NCI-H1436 (cell line): ENCODE results near the gene RNF220.

Experiments used
- DNase-seq: peaks from one replicate; lab custom pipeline; 2025; lab: John Stamatoyannopoulos, UW

RNF220 gene

DNA sequence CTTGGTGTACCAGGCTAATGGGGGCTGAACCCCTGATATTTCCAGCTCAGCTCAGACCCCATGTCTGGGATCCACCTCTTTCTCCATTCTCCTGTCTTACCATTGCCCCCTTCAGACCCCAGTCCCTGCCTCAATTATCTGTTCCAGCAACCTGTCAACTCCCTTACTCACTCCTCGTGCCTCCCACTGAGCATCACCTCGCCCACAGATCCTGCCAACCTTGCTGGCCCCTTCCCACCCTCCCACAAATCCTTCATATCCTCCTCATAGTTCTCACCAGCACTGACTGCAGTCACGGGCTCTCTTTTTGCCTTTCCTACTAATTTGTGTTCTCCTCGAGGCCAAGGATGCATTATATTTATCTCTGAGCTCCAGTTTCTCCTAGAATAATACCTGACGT lies 206.4 kb downstream of the RNF220 start:
- DNase-seq = no peak

DNA sequence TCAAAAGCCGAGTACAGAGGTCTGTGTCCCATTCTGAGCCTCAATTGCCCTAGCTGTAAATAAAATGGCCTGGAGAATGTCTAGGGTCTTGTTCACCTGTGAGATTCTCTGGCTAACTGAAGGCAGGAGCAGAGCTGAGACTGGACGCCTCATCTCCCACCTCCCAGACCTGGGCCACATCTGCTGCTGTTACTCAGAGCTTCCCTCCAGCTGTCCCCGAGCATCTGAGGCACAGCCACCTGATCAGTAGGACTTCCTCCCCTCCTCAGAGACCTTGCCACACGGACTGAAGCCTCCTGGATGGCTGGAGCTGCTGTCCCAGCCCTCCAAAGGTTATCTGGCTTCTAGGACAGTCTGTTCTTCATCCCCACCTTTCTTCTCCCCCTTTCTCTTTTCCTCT lies 206.8 kb downstream of the RNF220 start:
- no peak for DNase-seq

DNA sequence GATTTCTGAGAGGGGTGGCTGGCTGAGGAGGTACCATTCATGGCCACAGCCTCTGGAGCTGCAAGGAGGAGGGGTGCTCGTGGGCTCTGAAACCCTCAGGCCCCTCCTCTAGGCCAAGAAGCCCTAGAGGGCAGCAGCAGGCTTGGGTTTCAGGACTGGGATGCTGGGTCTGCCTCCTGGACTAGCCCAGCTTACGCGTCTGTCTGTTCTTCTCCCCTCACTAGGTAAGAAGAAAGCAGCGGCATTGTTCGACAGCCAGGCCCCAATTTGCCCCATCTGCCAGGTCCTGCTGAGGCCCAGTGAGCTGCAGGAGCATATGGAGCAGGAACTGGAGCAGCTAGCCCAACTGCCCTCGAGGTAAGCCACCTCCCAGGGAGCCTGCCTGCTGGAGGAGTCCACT lies 208.9 kb downstream of the RNF220 start:
- no peak for DNase-seq

DNA sequence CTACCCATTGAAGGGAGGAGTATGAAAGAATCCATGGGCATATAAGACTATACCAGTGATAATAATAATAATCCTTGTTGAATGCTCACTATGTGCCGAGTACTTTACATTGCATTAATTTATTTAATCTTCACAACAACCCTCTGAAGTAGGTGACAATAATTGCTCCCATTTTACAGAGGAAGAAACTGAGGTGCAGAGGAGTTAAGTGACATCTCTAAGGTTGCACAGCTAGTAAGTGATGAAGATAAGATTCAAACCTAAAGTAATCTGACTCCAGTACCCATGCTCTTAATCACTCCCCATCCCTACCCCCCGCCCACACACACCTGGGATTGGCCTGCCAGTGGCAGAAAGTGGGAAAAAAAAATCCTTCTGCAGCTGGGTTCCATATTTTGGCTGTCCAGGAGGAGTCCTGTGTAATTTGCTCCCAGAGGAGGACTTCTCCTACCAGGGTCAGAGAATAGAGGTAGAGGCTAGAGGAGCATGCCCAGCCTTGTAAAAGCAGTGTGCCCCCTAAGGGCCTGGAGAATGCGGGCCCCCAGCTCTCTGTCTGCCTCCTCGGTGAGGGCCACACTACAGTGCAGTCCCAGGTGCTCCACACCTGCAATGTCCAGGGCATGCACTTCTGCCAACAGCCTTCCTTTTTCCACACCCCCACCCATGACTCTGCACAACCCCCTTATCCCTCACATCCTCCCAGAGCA lies 211.4 kb downstream of the RNF220 start:
- DNase-seq = no peak

DNA sequence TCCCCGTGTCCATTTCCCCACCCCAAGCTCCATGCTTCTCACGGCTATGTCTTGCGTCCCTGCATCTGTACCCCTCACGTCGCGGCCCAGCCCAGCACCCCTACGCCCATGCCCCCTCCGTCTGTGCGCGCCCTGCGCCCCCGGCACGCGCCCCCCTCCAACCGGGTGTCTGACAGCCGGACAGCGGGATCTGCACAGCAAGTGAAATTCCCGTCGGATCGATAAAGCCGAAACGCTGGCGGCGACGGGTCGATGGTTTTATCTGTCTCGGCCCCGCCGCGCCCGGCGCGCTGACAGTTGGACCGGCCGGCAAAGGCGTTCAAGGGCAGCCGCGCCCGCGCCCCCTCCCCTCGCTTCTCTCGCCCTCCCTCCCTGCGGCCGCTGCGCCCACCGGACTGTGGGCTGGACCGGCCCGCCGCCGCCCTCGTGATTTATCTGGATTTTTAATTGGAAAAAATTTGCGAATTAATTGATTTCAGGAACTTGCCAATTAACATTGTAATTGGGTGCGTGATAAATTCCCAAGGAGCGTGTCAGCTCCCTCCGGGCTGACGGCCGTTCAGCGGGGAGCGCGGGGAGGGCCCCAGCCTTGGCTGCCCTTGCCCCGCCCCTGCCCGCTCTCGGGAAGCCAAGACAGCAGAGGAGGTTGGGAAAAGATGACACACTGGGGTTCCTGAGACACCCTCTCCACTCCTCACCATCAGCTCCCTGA lies 212.1 kb downstream of the RNF220 start:
- no peak for DNase-seq

DNA sequence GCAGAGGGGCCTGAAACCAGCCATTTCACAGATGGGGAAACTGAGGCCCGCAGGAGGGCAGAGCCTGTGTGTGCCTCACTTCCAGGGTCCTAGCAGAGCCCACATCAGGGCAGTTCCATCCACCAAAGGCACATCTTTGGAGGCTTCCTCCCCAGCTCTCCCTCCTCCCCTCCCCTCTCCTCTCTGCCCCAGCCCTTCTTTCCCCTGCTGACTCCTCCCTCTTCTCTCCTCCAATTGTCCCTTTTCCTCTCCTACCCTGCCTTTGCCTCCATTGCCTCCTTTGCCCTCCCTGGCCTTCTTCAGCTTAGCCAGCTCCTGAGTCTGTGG lies 212.6 kb downstream of the RNF220 start:
- no peak for DNase-seq

DNA sequence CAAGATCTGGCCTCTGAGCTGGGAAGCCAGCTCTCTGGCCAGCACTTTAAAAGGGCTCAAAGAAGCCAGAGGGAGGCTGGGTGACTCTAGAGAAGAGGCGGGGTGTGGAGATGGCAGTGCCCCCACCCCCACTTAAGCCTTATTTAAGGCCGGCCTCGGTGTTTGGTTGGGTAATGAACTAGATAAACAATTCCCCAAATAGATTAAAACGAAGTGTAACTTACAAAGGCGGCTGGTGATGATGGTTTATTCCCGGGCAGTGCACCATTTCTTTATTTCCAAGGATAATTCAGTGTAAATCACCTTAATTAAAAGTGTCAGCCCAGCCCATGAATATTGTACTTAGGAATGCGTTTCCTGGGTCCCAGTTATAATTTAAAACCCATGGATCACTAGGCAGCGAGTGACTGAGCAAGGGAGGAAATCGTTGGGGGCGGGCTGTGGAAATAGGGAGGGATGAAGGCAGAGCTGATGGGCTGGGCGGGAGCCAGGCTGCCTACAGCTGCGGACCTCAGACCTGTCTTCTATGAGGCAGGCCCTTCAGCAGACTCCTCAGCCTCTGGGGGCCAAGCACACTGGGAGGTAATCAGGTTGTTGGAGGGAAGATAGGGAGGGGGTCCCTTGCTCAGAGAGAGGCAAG lies 214.3 kb downstream of the RNF220 start:
- DNase-seq = no peak

DNA sequence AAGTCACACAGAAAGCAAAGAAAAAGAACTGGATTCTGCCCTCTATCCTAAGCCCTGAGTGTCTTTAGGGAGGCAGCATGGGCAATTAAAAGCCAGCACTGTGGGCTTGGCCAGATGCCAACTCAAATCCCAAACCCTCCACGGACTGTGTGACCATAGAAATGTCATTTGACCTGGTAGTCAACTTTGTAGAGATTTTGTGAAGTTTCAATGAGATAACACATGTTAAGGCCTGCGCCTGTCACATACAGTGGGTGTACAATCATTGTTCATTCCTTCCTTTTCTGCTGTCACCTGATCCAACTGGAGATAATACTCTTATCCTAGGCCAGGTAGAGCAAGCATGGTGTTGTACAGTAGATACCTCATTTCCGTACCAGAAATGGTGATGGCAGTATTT lies 215.0 kb downstream of the RNF220 start:
- DNase-seq = no peak

DNA sequence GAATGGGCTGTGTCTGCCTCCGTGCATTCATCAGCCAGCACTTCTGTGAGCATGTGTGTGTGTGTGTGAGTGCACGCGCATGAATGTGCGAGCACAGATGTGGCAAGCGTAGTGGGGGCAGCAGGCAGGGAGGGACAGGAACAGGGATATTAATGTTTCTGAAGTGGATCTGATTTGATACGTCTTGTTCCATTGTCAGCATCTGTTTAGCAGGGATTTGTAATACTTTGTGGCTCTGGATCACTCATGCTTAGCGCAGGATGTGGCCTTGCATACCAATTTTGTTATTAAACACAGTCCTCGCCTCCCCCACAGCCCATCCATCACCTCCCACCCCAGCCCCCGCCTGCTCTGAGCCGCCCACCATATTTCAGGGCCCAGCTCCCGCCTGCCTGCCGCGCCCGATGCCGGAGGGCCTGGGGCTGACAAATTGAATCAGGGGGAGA lies 216.8 kb downstream of the RNF220 start:
- DNase-seq = no peak

DNA sequence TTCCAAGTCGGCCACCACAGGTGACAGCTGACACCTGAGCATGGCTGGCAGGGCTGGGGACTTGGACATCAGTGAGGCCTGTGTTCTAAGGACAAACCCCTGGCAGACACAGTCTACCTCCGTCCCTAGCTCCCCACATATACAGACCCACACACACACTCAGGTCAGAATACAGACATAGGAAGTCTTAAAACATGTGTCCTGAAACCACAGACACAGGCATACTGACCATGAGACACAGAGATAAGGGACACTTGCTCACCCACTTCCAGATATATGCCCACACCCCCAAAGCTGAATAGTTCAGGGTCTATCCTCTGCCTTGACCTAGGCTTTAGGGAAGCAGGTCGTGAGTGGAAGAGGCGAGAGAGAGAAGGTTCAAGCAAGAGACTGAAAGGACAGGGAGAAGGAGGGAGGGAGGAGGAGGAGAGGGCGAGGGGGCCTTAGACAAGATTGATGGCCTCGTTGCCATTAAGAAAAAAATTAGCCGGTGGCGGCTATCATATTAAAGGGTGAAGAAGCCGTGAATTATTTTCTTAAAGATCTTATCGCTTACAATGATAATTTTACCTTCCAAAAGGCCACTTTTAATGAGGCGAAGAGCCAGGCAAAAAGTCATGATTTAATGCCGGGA lies 219.3 kb downstream of the RNF220 start:
- no peak for DNase-seq

DNA sequence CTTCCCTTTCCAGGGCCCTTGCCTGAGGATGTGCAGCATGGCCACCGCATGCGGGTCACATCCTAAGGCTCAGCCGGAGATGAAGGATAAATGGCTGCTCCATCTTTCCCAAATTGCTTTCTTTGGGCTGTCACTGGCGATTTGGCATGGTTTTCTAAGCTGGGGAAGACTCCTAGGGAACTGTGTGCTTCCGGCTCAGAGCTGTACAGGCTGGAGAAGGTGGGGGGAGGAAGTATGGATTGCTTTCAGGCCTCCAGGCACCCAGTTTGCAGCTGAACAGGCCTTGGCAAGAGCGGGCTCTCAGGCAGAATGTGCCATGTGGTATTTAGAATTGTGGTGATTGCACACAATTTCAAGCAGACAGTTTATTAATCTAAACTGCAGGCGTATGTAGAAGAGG lies 220.3 kb downstream of the RNF220 start:
- no peak for DNase-seq

DNA sequence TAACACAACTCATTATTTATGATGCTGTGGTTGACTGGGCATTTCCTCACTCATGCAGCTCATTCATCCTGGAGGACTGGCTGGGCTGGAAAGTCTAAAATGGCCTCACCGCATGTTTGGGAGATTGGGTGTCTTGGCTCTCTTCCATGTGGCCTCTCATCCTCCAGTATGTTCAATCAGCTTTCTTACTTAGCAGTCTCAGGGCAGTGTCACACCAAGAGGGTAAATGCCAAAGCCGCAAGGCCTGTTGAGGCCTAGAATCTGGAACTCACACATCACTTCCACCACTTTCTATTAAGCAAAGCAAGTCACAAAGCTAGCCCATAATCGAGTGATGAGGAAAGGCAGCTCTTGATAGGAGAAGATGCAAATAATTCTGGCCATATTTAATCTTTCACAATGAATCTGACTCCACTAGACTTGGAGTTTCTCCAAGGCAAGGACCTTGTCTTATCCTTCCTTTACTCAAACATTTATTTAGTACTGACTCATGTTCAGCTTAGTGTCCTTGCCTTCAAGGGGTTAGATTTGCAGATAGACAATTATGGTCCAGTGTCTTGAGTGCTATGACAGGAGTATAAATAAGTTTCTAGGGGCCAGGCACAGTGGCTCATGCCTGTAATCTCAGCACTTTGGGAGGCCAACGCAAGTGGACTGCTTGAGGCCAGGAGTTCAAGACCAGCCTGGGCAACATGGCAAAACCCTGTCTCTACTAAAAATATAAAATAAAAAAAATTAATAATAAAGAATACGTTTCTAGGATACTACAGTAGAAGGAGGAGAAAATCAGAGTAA lies 224.1 kb downstream of the RNF220 start:
- no peak for DNase-seq

DNA sequence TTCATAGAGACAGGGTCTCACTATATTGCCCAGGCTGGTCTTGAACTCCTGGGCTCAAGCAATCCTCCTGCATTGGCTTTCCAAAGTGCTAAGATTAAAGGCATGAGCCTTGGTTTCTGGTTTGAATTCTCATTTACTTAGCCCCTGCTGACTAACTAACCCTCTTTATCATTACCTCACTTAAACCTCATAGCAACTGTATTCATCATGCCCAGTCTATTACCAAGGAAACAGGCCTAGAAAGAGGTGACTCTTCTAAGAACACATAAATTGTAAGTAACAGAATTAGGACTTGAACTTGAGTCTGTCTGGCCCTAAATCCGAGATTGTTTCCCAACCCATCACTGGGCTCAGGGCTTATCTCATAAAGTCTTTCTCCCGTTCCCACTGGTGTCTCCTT lies 225.1 kb downstream of the RNF220 start:
- no peak for DNase-seq

DNA sequence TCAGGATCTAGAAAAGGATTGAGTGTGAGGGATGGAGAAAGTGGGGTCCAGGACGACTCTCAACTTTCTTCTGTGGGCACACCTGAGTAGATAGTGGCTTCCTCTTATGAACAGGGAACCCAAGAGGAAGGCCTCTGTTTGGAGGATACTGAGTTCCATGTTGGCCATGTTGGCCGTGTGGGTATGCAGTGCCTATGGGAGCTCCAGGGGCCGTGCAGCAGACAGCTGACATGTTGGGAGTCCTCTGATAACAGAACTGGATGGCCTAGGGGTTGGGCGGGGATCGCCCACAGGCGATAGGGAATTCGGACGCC lies 226.2 kb downstream of the RNF220 start:
- DNase-seq = no peak

DNA sequence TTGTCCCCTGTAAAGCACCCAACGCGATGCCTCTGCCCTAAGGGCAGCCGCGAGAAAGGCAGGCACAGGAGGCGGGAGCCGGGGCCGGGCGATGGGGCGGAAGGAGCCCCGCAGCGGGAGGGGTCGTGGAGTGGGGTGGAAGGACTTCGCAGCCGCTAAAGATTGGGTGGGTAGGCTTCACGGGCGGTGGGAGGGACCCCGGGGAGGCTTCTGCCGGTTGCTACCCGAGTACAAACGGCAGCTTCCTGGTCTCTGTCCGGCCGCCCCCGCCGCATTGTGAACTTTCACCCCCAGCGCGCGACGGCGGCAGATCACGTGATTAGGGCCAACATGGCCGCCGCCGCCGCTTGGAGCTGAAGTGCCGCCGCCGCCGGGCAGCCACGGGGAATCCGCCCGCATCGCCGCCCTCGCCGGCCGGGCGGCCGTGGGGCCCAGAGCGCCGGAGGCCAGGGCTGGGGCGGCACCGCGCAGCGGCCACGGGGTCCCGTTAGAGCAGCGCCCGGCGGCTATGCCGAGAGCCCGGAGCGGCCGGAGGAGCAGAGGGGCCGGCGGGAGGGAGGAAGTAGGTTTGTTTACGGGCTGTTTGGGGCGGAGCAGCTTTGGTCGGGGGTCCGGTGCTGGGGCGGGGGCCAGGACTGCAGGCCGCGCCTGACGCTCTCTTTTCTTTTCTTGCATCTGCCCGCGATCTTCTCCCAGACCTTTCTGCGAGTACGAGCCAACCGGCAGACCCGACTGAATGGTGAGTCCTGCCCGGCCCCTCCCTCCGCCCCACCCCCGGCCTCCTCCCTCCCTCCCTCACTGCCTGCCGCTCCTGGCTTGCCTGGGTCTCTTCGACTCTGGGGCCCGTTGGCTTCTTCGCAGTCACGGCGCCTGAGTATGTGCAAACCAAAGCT lies 226.8 kb downstream of the RNF220 start:
- DNase-seq = peak; percentile 74

DNA sequence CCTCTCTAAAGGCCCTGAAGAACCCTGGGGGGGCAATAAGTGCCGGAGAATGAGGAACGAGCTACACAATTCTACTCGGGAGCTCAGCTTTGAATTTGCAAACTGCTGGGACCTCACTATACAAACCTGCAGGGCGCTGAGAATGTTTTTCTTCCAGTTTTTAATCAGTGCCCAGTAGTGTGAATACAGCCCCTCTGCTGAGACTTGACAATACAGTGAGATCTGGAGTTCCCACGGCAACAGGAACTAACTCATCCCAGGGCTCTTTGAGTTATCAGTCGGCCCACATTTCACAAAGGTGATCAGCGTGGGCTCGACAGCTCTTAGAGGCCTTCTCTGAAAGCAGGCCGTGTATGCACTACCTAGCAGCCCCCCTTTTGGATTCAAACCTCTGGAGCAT lies 227.5 kb downstream of the RNF220 start:
- DNase-seq = no peak

DNA sequence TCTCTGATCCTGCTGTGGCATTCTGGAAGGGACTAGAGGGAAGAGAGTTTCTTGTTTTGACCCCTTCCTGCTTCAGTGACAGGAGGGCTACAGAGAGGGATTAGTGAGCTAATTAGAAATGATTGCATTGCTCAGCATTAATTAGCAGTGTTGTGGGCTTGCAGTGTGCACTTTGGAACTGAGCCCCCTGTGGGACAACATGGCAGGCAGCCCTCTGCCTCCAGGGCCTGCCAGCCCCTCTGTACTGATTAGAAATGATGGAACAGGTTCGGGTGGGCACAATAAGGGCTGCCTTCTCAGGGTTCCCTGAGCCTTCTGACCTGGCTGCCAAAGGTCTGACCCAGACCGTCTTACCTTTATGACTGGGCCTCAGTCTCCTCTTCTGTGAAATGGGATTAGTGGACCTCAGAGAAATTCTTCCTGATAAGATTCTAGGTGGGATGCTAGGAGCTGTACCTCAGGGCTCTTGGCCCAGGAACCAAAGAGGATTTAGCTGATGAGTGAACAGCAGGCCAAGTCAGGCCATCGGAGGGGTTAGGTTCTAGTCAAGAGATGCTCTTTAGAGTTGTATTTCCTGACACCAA lies 229.6 kb downstream of the RNF220 start:
- DNase-seq = no peak

DNA sequence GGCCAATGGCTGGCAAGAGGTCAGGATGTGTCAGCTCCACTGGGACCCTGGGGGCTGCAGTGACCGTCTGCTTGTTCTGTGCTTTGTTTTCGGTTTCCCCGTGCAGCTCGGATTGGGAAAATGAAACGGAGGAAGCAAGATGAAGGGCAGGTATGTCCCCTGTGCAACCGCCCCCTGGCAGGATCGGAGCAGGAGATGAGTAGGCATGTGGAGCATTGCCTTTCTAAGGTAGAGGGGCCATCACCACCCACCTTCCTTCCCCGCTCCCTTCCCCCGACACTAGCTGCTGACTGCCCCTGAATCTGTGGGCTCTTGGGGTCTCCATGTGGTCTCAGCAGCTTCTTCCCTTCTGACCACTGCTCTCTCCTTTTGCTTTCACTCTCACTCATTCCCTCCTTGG lies 230.4 kb downstream of the RNF220 start:
- DNase-seq = no peak

DNA sequence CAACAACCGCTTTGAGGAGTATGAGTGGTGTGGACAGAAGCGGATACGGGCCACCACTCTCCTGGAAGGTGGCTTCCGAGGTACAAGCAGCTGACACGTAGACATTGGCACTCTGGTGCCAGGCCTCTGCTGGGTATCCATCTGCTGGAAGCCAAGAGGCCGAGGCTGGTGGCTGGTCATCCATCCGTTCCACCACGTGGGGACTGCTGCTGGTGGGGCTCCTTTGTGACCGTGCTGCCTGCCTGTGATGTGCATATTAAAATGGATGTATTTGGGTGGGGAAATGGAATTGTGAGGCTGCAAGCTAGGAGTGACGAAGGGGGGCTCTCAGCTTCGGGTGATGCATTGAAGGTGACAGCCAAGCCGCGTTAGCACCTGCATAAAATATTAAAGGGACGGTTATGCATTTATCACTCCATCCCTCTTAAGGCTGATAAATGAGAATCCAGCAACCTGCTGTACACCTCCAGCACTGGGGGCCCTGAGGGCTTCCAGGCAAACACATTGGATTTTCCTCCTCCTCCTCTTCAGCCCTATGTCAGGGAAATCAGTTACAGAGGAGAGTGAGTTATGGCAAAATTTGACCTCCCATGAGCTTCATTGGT lies 231.1 kb downstream of the RNF220 start:
- DNase-seq = no peak
